PC-3 (cell line): ENCODE results near the gene ARHGAP6.

ENCODE experiments used
- EZH2 ChIP-seq: fragments of 300-600 bp; sonication (generic); IDR thresholded peaks from one replicate; pipeline ENCODE4 v1.6.1; 2017; ENCODE audit warnings: antibody characterized with exemption, mild to moderate bottlenecking, low read length; ENCODE audit not compliant: unreplicated experiment
- EZH2phosphoT487 ChIP-seq: fragments of 300-600 bp; sonication (generic); IDR thresholded peaks from 2 replicates; pipeline ENCODE4 v1.6.1; 2018; ENCODE audit warnings: mild to moderate bottlenecking, antibody characterized with exemption, low read length, borderline replicate concordance
- TF ChIP-seq, protein P1 (sequence below): fragments of 300-600 bp; sonication (generic); conservative IDR thresholded peaks from 2 replicates; pipeline ENCODE4 v1.5.1; 2017; ENCODE audit warnings: antibody characterized with exemption, low read depth, mild to moderate bottlenecking, low read length

DNA sequence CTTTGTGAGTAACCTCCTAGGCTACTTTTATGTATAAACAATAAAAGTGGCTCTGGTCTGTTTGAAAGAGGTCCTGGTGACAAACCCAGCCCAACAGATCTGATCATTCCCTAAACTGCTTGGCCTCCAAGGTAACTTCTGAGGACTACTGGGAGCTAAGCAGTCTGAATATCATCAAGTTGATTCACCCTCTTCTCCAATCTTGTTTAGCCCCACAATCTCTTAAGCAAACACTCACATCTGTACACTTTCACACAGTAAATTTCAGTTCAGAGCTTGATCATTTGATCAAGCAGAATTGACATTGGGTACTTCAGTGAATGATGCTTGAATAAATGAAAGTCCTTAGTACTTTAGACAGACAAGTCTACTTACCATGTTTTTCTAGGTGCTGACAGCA lies 479.9 kb downstream of the ARHGAP6 start:
- TF ChIP-seq, protein P1, sequence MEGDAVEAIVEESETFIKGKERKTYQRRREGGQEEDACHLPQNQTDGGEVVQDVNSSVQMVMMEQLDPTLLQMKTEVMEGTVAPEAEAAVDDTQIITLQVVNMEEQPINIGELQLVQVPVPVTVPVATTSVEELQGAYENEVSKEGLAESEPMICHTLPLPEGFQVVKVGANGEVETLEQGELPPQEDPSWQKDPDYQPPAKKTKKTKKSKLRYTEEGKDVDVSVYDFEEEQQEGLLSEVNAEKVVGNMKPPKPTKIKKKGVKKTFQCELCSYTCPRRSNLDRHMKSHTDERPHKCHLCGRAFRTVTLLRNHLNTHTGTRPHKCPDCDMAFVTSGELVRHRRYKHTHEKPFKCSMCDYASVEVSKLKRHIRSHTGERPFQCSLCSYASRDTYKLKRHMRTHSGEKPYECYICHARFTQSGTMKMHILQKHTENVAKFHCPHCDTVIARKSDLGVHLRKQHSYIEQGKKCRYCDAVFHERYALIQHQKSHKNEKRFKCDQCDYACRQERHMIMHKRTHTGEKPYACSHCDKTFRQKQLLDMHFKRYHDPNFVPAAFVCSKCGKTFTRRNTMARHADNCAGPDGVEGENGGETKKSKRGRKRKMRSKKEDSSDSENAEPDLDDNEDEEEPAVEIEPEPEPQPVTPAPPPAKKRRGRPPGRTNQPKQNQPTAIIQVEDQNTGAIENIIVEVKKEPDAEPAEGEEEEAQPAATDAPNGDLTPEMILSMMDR, result no peak
- TF ChIP-seq EZH2phosphoT487, result no peak
- no peak for TF ChIP-seq EZH2
